ENCODE data around the gene IRAK1. TPM values are rescaled to one million over a fixed set of nuclear protein-coding genes. Genes with fewer than 3 reads are reported as not detected.
A peak's percentile ranks its signal among the peaks of the same experiment; 100 is the strongest.

The IRAK1 gene
- total RNA-seq, 2 experiments from 2014 or later = 127 to 135 TPM

DNA sequence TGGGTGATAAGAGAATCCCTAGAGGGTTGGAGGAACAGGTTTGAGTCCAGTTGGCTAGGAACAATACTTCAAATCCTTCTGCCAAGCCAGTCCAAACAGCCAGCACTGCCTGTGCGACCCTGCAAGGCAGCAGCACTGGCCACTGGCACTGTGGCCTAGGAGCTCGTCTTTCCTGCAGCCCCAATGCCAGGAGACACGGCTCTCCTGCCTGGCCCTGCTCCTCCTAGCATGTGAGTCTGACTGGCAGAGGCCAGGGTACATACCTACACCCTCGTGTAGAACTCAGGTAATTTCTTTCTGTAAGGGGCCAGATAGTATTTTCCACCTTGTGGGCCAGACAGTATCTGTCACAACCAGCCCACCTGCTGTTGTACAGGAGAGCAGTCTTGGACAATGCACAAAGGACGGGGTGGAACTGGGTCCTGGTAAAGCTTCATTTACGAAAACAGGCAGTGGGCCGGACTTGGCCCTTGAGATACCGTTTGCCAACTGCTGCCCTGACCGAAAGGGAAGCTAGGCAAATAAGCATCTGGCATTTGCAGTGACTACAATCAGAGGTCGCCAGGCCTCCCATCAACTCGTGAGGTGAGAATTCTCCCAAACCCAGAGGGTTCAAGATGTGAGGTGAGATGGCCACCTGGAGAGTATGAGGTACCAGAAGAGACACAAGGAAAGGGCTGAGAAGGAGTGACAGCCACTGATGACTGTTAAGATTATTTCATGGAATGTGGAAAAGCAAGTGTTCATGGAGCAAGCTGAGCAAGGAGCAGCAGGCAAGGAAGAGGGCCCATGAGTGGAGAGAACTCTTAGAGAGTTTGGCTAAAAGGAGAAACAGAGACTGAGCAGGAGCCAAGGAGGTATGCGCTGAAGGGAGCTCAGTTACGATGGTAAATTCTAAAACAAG, 29.8 kb upstream of the IRAK1 start:
- Mint-ChIP-seq H3K36me3 (peaks cover 9% of the 10 kb centered on the region), H3K27ac (peak overlapping the region; percentile 57), H3K9me3 (no peaks in the 10 kb centered on the region), H3K4me1 (peaks cover 13% of the 10 kb centered on the region), H3K27me3 (no peaks in the 10 kb centered on the region), H3K4me3 (no peak overlapping the region)
- POLR2A ChIA-PET = no interaction called here
- ATAC-seq (ENCODE audit: low read depth) (no peak), DNase-seq (no peak)

DNA sequence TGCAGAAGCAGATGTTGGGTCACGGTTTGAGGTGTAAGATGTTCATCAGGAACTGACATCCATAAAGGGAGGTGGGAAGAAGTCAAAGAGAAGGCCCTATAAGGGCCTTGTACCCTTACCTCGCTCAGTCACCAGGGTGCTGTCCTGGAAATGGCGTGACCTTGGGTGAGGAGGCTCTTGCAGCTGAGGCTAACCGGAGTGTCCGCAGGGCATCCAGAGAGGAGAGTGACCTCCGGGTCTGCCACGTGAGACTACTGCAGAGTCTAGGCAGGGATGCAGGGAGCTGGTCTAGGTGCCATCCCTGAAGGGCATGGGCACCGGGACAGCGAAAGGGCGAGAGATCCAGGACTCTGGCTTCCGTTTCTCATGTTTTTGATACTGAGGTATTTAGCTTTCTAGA, 28.7 kb upstream of the IRAK1 start:
- no peak for ATAC-seq (ENCODE audit: low read depth)
- POLR2A ChIA-PET = no interaction called here
- no peak overlapping the region for H3K4me3 Mint-ChIP-seq

DNA sequence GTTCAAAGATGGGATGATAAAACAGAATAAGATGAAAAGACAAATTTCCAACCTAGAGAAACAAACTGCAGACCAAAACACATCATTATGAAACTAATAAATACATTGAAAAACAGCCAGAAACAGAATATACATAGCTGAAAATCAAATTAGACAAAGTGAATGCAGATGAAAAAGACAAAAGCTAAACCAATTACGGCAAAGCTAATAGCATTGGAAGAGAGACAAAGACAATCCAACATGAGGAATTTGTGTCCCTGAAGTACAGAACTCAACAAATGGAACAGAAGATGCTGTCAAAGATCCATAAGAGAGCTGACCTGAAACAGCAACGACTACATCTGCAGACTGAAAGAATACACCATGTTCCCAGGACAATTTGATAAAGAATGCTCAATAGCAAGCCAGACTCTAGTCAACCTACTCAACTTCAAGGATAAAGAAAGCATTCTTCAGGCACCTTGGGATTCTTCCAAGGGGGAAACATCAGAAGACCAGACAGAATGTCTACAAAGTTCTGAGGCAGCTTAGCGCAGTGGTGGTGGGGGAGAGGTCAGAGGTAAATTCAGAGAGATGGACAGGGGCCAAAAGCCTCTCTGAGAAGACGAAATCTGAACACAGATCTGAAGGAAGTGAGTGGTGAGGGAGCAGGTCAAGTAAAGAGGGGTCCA, 27.4 kb upstream of the IRAK1 start:
- H3K27me3 Mint-ChIP-seq = no peaks in the 10 kb centered on the region
- peak overlapping the region; percentile 74 for H3K27ac Mint-ChIP-seq
- no peaks in the 10 kb centered on the region for H3K9me3 Mint-ChIP-seq
- H3K4me3 Mint-ChIP-seq = no peak overlapping the region
- DNase-seq (no peak), ATAC-seq (ENCODE audit: low read depth) (no peak)
- POLR2A ChIA-PET = no interaction called here
- peaks cover 9% of the 10 kb centered on the region for H3K36me3 Mint-ChIP-seq
- peaks cover 14% of the 10 kb centered on the region for H3K4me1 Mint-ChIP-seq

More for the DNA sequence above, 28.7 kb upstream of the IRAK1 start:
- peaks cover 9% of the 10 kb centered on the region for H3K36me3 Mint-ChIP-seq
- no peaks in the 10 kb centered on the region for H3K9me3 Mint-ChIP-seq
- no peaks in the 10 kb centered on the region for H3K27me3 Mint-ChIP-seq
- peaks cover 14% of the 10 kb centered on the region for H3K4me1 Mint-ChIP-seq
- H3K27ac Mint-ChIP-seq = no peak overlapping the region
- no peak for DNase-seq

DNA sequence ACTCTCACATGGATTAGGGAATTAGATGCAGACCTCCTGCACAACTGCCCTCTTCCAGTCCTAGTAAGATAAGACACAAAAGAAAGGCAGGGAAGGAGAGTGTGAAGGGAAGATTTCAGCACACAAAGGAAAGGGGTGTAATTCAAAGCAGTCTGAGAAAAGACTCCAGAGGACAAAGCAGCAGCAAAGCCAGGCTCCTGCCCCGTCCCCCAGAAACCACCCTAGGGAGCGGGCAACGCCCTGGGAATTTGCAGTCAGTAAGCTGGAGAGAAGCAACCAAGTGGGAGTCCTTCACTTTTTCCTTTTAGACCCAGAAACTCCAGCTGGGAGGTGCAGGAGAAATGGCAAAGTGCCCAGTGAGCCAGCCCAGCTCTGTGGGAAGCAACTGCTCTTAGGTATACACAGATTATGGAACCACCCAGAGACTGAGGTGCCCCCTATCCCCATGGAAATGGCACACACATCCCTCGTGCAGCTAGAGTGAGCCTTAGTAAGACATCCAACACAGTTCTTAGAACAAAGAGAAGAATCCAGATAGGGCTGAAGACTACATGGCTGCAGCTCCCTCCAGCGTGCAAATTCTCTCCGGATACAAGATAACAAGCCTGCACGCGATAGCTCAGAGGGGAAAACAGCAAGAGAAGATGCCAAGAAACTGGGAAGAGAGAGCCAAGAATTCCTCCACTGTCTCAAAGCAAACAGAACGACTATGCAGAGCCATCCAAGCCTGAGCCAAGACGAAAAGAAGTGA, 26.5 kb upstream of the IRAK1 start:
- Mint-ChIP-seq H3K9me3 (no peaks in the 10 kb centered on the region), H3K36me3 (peaks cover 9% of the 10 kb centered on the region), H3K4me1 (peaks cover 15% of the 10 kb centered on the region), H3K27me3 (no peaks in the 10 kb centered on the region), H3K27ac (no peak overlapping the region), H3K4me3 (no peak overlapping the region)
- no peak for ATAC-seq (ENCODE audit: low read depth)
- POLR2A ChIA-PET = interaction anchor here (0.9 kb wide), 1 partner anchor 52 kb away, joined by 3 read pairs; the partner anchor contains the start of gene MECP2
- DNase-seq = no peak

DNA sequence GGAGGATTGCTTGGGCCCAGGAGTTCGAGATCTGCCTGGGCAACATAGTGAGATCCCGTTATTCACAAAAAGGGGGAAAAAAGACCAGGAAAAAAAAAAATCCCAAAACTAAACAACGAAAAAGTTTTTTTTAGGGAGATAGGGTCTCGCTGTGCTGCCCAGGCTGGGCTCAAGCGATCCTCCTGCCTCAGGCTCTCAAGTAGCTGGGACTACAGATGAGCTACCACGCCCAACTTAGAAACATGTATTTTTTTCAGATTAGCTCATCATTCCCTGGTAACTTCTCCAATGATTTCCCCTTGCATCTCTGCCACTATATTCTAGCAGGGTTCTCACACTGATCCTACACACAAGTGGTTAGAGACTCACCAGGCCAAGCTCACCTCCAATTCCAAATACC, 24.4 kb upstream of the IRAK1 start:
- POLR2A ChIA-PET = no interaction called here
- Mint-ChIP-seq H3K4me1 (peaks cover 17% of the 10 kb centered on the region), H3K27ac (no peak overlapping the region), H3K4me3 (no peak overlapping the region), H3K27me3 (no peaks in the 10 kb centered on the region), H3K36me3 (peaks cover 8% of the 10 kb centered on the region), H3K9me3 (no peaks in the 10 kb centered on the region)
- DNase-seq (no peak), ATAC-seq (ENCODE audit: low read depth) (no peak)

DNA sequence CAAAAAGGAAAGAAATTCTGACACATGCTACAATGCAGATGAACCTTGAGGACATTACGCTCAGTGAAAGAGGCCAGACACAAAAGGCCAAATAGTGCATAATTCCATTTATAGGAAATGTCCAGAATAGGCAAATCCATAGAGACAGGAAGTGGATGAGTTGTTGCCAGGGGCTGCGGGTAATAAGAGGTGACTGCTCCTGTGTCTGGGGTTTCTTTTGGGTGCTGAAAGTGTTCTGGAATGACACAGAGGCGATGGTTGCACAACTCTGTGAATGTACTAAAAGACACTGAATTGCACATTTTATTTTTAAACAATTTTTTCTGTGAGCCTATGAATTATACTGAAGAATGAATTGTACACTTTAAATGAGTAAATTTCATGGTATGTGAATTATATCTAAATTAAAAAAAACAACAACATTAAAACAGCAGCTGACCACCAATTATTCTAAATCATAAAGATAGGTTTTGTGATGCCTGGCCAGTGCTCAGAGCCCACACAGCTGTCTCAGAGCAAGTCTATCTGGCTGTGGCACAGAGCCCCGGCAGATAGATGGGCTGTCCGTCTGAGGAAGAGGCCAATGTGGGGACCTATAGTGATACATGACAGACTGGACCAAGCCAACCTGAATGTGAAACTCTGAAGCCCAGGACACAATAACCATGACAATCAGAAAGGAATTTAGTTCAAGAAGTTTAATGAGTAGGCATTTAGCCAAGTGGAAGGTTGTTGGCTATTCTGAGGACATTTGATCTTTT, 23.5 kb upstream of the IRAK1 start:
- Mint-ChIP-seq H3K4me1 (peaks cover 17% of the 10 kb centered on the region), H3K9me3 (no peaks in the 10 kb centered on the region), H3K27me3 (no peaks in the 10 kb centered on the region), H3K4me3 (no peak overlapping the region), H3K27ac (no peak overlapping the region), H3K36me3 (peaks cover 8% of the 10 kb centered on the region)
- DNase-seq (no peak), ATAC-seq (ENCODE audit: low read depth) (no peak)
- POLR2A ChIA-PET = no interaction called here

DNA sequence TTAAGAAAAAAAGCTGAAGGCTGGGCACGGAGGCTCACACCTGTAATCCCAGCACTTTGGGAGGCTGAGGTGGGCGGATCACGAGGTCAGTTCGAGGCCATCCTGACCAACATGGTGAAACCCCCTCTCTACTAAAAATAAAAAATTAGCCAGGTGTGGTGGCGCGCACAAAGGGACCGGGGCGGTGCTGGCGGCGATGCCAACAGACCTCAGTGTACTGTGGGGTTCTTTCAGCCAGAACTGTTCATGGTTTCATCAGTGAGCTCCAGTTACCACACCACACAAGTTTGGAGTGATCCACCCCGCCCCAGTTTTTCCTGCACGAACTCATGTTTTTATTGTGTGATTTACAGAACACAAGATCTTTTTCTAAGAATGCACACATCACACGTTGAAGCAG, 21.2 kb upstream of the IRAK1 start:
- no peak overlapping the region for H3K27ac Mint-ChIP-seq
- H3K4me3 Mint-ChIP-seq = no peak overlapping the region
- ATAC-seq (ENCODE audit: low read depth) (no peak), DNase-seq (no peak)
- H3K36me3 Mint-ChIP-seq = peaks cover 4% of the 10 kb centered on the region
- peaks cover 14% of the 10 kb centered on the region for H3K4me1 Mint-ChIP-seq
- H3K9me3 Mint-ChIP-seq = no peaks in the 10 kb centered on the region
- no peaks in the 10 kb centered on the region for H3K27me3 Mint-ChIP-seq
- POLR2A ChIA-PET = no interaction called here

DNA sequence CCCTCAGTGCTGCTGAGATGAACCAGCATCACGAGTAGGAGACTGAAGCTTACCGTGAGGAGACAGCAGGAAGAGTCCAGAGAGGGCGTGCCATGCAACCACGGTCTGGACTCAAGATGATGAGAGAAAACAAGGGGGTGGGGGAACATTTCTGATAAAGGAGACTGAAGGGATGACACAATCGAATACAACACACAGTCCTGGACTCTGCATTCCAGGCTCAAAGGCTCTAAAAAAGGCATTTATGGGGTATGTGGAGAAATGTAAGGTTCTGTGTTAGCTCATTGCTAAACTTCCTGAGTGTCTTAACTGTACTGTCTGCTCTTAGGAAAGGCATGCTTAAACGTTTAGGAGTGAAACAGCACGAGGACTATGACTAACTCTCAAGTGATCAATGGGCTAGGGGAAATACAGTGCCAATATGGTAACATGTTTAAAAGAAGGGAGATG, 20.6 kb upstream of the IRAK1 start:
- H3K4me1 Mint-ChIP-seq = peaks cover 14% of the 10 kb centered on the region
- peak overlapping the region; percentile 65 for H3K27ac Mint-ChIP-seq
- H3K36me3 Mint-ChIP-seq = peaks cover 4% of the 10 kb centered on the region
- no peaks in the 10 kb centered on the region for H3K27me3 Mint-ChIP-seq
- DNase-seq (no peak), ATAC-seq (ENCODE audit: low read depth) (no peak)
- H3K9me3 Mint-ChIP-seq = no peaks in the 10 kb centered on the region
- POLR2A ChIA-PET = no interaction called here
- no peak overlapping the region for H3K4me3 Mint-ChIP-seq

DNA sequence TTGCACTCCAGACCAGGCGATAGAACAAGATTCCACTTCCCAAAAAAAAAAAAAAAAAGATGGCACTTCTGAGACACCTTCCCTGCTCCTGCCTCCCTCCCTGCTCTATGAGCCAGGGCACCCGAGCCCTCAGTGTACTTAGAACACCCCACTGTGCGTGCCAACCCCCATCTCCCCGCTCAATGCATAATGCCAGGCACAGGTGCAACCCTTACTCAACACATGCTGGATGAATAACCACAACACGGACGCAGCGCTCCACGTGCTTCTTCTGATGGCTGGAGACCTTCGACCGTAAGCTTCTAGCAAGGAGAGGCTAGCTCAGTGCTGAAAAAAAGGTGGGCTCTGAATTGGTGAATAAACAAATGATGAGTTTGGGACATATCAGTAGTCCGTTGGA, 19.9 kb upstream of the IRAK1 start:
- POLR2A ChIA-PET = interaction anchor here (0.7 kb wide), 1 partner anchor 13 kb away, joined by 4 read pairs; no protein-coding TSS in a partner anchor
- H3K4me3 Mint-ChIP-seq = no peak overlapping the region
- H3K27me3 Mint-ChIP-seq = no peaks in the 10 kb centered on the region
- H3K4me1 Mint-ChIP-seq = peaks cover 14% of the 10 kb centered on the region
- no peak for ATAC-seq (ENCODE audit: low read depth)
- peaks cover 4% of the 10 kb centered on the region for H3K36me3 Mint-ChIP-seq
- H3K9me3 Mint-ChIP-seq = no peaks in the 10 kb centered on the region
- H3K27ac Mint-ChIP-seq = no peak overlapping the region
- DNase-seq = no peak

DNA sequence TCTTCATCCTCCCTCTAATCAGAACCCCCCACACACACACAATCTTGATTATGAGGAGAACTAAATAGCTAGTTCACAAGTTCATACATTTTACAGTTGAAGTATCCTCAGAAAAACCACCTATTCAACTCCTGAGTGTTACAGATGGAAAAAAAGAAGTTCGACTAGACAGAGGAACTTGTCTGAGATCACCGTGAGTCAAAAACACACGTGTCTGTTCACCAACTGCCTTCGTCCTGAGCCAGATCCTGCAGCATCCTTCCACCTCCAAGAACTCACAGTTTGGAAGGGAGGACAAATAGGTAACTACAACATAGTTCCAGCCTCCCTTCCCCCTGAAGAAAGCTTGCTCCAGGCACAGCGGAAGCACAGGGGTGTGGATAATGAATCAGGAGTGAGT, 19.0 kb upstream of the IRAK1 start:
- peaks cover 4% of the 10 kb centered on the region for H3K36me3 Mint-ChIP-seq
- no peak for ATAC-seq (ENCODE audit: low read depth)
- POLR2A ChIA-PET = interaction anchor here (0.5 to 0.7 kb wide), 2 partner anchors 12 to 55 kb away, joined by 4 read pairs; no protein-coding TSS in a partner anchor
- H3K27ac Mint-ChIP-seq = no peak overlapping the region
- H3K9me3 Mint-ChIP-seq = no peaks in the 10 kb centered on the region
- H3K27me3 Mint-ChIP-seq = no peaks in the 10 kb centered on the region
- no peak for DNase-seq
- no peak overlapping the region for H3K4me3 Mint-ChIP-seq
- peaks cover 13% of the 10 kb centered on the region for H3K4me1 Mint-ChIP-seq

DNA sequence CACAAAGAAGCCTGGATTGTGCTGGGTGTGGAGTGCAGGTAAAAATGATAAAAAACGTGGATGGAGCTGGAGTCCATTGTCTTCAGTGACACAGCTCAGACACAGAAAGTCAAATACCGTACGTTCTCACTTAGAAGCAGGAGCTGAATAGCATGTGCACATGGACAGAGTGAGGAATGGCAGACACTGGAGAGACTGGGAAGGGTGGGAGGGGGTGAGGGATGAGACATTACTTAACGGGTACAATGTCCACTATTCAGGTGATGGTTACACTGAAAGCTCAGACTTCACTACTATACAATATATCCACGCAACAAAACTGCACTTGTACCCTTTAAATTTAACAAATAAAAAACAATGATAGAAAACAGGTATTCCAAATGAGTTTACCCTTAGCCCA, 18.1 kb upstream of the IRAK1 start:
- Mint-ChIP-seq H3K36me3 (peaks cover 4% of the 10 kb centered on the region), H3K9me3 (no peaks in the 10 kb centered on the region), H3K4me3 (no peak overlapping the region), H3K4me1 (peaks cover 13% of the 10 kb centered on the region), H3K27ac (no peak overlapping the region), H3K27me3 (no peaks in the 10 kb centered on the region)
- no peak for ATAC-seq (ENCODE audit: low read depth)
- POLR2A ChIA-PET = interaction anchor here (0.7 kb wide), 1 partner anchor 18 kb away, joined by 6 read pairs; no protein-coding TSS in a partner anchor
- no peak for DNase-seq

DNA sequence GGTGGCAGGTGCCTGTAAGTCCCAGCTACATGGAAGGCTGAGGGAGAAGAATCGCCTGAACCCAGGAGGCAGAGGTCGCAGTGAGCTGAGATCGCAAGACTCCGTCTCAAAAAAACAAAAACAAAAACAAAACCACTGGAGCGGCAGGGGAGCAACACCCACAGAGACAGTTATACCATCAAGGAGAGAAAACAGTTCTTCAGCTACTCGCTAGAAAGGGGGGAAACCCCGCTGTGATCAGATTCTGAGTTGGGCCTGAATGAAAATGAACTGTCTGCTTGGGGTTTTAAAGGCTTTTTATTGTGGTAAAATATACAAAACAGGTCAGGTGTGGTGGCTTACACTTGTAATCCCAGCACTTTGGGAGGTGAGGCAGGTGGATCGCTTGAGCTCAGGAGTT, 16.8 kb upstream of the IRAK1 start:
- Mint-ChIP-seq H3K4me3 (no peak overlapping the region), H3K4me1 (peaks cover 13% of the 10 kb centered on the region), H3K9me3 (no peaks in the 10 kb centered on the region), H3K36me3 (peaks cover 4% of the 10 kb centered on the region), H3K27ac (peak overlapping the region; percentile 63), H3K27me3 (no peaks in the 10 kb centered on the region)
- POLR2A ChIA-PET = no interaction called here
- no peak for ATAC-seq (ENCODE audit: low read depth)
- DNase-seq = no peak

DNA sequence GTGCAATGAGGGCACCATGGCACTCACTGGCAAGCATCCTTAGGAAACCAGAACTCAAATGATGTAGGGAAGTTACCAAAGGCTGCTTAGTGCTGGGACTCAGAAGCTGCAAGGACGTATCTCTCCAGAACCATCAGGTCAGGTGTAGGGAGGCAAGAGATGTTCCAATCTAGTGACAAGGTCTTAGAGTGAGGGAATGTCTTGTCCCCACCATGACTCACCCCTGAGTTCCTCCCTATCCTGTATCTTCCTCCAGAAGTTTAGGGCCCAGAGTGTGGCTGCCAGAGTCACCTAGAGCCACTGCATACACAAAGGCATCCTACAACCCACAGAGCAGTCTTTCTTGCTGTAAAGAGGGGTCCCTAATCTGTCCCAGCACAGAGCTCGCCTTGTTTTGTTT, 14.1 kb upstream of the IRAK1 start:
- Mint-ChIP-seq H3K9me3 (no peaks in the 10 kb centered on the region), H3K27ac (no peak overlapping the region), H3K27me3 (no peaks in the 10 kb centered on the region), H3K36me3 (peaks cover 2% of the 10 kb centered on the region), H3K4me3 (no peak overlapping the region), H3K4me1 (peaks cover 3% of the 10 kb centered on the region)
- ATAC-seq (ENCODE audit: low read depth) (no peak), DNase-seq (no peak)
- POLR2A ChIA-PET = interaction anchor here (0.7 kb wide), 1 partner anchor 55 kb away, joined by 3 read pairs; no protein-coding TSS in a partner anchor
